AG09319 (cell line): ENCODE measurements around the gene CSNK1E.
A peak's percentile ranks its signal among the peaks of the same experiment; 100 is the strongest.

ENCODE experiments used
- DNase-seq: peaks from one replicate; pipeline ENCODE4 v3.0.0-alpha.2; 2010; ENCODE audit warnings: low read depth; ENCODE audit errors: extremely low read depth
- TF ChIP-seq, protein P1 (sequence below): IDR thresholded peaks from 2 replicates; pipeline ENCODE4 v1.5.1; 2011; ENCODE audit warnings: low read depth, mild to moderate bottlenecking, inconsistent platforms, low read length, moderate library complexity

Gene CSNK1E

DNA sequence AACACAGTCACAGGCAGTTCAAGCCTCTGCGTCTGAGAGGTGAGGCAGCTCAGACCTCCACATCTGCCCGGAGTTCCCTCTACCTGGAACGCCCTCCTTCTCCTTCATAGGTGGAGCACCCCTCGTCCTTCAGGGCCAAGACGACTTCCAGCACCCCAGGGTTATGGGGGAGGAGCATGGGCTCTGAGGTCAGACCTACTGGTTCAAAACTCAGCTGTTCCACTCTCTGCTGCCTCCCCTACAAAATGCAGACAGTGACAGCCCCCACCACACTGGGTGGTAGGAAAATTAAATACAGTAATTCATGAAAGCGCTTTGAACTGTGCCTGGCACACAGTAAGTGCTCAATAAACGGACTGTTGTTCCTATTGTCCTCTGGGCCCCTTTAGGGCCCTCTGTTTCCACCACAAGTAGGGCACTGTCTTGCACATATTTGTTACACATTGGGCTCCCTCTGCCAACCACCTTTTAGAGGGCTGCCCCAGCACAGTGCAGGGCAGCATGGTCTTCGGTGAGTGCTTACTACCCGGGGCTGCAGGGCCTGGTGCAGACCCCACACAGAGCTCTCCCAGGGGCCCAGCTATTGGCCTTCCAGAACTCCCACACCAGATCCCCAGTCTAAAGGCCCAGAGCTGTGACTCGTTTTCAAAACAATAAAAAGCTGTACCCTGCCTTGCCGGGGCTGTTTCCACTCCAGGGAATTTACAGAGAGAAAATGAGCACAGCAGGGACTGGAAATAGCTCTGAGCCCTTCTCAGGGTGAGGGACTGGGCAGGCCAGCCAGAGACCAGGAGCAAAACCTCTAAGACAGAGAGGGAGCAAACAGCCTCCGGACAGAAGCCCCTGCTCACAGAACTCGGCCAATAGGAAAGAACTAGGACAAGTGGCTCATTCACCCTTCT is 46.9 kb downstream of the CSNK1E start:
- DNase-seq = no peak
- TF ChIP-seq, protein P1, sequence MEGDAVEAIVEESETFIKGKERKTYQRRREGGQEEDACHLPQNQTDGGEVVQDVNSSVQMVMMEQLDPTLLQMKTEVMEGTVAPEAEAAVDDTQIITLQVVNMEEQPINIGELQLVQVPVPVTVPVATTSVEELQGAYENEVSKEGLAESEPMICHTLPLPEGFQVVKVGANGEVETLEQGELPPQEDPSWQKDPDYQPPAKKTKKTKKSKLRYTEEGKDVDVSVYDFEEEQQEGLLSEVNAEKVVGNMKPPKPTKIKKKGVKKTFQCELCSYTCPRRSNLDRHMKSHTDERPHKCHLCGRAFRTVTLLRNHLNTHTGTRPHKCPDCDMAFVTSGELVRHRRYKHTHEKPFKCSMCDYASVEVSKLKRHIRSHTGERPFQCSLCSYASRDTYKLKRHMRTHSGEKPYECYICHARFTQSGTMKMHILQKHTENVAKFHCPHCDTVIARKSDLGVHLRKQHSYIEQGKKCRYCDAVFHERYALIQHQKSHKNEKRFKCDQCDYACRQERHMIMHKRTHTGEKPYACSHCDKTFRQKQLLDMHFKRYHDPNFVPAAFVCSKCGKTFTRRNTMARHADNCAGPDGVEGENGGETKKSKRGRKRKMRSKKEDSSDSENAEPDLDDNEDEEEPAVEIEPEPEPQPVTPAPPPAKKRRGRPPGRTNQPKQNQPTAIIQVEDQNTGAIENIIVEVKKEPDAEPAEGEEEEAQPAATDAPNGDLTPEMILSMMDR = no peak

DNA sequence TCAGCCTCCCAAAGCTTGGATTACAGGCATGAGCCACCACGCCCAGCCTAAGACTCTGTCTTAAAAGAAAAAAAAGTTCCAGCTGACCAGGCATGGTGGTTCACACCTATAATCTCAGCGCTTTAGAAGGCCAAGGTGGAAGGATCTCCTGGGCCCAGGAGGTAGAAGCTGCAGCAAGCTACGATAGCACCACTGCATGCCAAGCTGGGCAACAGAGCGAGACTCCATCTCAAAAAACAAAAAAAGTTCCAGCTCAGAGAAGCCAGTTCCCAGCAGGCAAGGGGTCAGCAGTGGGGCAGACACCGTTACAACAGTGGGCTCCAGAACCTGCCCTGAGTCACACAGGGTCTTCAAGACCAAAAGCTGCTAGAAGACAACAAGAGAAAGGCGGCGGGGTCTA is 47.8 kb downstream of the CSNK1E start:
- TF ChIP-seq, protein P1 = no peak
- DNase-seq = no peak

DNA sequence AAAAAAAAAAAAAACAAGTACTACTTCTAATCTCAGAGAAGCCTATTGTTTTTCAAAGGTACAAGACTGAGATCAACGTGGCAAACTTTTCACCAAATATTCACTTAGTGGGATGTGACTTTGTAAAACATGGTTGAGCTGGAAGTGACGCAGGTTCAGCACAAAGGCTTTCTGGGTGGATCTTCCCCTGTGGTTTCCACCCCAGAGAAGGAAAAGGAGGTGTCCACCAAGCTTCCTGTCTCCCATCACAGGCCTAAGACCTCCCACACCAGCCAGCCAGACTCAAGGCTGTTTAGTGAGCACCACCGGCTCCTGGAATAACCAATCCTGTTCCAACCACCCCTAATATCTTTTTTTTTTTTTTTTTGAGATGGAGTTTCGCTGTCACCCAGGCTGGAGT is 50.1 kb downstream of the CSNK1E start:
- DNase-seq = no peak
- TF ChIP-seq, protein P1 = no peak

DNA sequence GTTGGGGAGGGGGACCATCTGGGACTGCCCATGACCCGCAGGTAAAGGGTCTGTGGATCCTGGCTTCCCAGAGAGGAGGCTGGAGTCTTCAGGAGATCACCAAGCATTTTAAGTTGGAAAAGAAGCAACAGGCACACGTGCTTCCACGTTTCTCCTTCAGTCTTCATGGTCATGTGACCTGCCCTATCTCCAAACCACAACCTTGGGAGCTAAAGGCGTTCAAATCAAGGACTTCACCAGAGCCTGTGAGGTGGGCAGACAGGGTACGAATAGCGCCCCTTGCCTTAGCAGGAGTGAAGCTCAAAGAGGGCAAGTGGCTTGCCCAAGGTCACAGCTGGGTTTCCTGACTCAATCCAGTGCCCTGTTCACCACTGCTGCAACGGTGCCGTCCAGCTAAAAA is 51.1 kb downstream of the CSNK1E start:
- DNase-seq = no peak
- TF ChIP-seq, protein P1 = no peak

DNA sequence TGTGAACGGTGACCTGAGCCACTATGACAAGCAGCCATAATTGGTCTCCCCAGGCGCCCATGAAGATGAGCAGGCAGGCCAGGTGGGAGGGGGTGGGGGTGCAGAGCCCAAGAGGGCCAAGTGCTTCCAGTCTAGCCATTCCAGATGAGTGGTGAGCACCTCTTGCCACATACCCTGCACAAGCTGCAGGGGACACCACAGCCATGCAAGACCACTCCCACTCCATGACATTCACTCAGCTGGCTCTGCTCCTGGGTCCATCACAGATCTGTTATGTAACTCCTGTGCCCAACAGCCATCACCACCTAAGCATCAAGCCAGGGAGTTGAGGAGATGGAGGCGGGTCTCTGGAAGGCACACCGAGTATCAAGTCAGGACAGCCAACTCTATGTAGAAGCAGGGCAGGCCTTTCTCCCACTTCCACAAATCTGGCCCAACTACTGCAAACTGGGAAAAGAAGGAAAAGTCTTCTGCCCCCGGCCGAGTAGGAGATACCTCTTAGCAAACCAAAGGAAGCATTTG is 52.9 kb downstream of the CSNK1E start:
- TF ChIP-seq, protein P1 = no peak
- no peak for DNase-seq

DNA sequence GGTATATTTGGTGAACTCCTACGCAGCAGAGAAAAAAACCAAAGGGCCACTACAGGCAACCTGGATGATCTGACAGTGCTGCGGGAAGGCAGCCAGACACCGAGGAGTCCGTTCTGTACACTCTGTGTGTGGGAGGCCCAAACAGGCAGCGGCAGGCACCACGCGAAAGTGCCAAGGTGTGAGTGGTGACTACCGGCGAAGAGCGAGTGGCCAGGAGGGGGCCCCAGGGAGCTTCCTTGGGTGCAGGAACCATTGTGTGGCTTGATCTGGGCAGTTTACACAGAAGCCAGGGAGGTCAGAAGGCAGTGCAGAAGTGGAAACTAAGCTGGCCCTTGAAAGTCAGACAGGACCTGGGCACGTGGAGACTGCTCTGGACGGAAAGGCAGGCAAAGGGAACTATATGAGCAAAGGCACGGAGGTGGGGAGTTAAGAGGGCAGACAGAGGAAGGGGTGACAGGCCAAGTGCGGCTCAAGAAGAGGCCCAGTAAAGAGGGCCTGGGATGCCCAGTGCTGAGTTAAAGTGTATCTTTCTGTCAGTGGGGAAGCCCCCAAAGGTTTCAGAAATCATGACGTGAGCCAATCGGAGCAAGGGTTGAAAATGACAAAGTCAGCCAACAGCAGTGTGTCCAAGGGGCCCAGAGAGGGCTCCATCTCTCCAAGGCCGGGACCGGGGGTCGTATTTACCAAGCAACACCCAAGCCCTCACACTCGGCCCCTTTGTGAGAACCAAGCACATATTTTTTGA is 55.0 kb downstream of the CSNK1E start:
- no peak for DNase-seq
- TF ChIP-seq, protein P1 = peak; percentile 38
